GM15510 (cell line): ENCODE results near the gene DLG2.

Source experiments
- POLR2A ChIP-seq: IDR thresholded peaks from 3 replicates; pipeline ENCODE4 v1.6.1; 2011; ENCODE audit warnings: borderline replicate concordance; ENCODE audit not compliant: insufficient read length; ENCODE audit errors: extremely low read depth

Gene DLG2

GRCh38 chr11:83410605-83411565 is 2216.3 kb downstream of the DLG2 start:
- TF ChIP-seq POLR2A: no peak

- no peak for TF ChIP-seq POLR2A
Observed at GRCh38 chr11:83409891-83410290, 2217.3 kb downstream of the DLG2 start.

- TF ChIP-seq POLR2A: no peak
Observed at GRCh38 chr11:83409476-83409875, 2217.7 kb downstream of the DLG2 start.

GRCh38 chr11:83408946-83409345 is 2218.2 kb downstream of the DLG2 start:
- no peak for TF ChIP-seq POLR2A
